Smooth muscle cell (in vitro differentiated cells): ENCODE results near the gene FAXDC2. TPM values are rescaled to one million over a fixed set of nuclear protein-coding genes. Genes with fewer than 3 reads are reported as not detected.

ENCODE experiments used
- DNase-seq: peaks from one replicate; lab custom pipeline; 2025; ENCODE audit not compliant: unreplicated experiment; lab: John Stamatoyannopoulos, UW
- H2AFZ ChIP-seq: fragments of 200-600 bp; sonication (generic); 2 replicates; pipeline ENCODE4 v1.6.0; 2016; ENCODE audit warnings: antibody characterized with exemption, low read depth, mild to moderate bottlenecking
- H3F3A ChIP-seq: fragments of 200-600 bp; sonication (generic); 2 replicates; pipeline ENCODE4 v1.6.0; 2017; ENCODE audit warnings: antibody characterized with exemption, low read depth
- H3K27ac ChIP-seq: fragments of 200-600 bp; sonication (generic); 2 replicates; pipeline ENCODE4 v1.5.1; 2016; ENCODE audit warnings: low read depth, mild to moderate bottlenecking
- H3K27me3 ChIP-seq: fragments of 200-600 bp; sonication (generic); 2 replicates; pipeline ENCODE4 v1.6.1; 2016; ENCODE audit warnings: low read depth, mild to moderate bottlenecking
- H3K36me3 ChIP-seq: fragments of 200-600 bp; sonication (generic); 2 replicates; pipeline ENCODE4 v1.5.1; 2016; ENCODE audit warnings: low read depth
- H3K4me1 ChIP-seq: fragments of 200-600 bp; sonication (generic); 2 replicates; pipeline ENCODE4 v1.5.1; 2016; ENCODE audit warnings: low read depth
- H3K4me2 ChIP-seq: fragments of 200-600 bp; sonication (generic); 2 replicates; pipeline ENCODE4 v1.6.0; 2016; ENCODE audit warnings: mild to moderate bottlenecking
- H3K4me3 ChIP-seq: fragments of 200-600 bp; sonication (generic); 2 replicates; pipeline ENCODE4 v1.5.1; 2016; ENCODE audit warnings: mild to moderate bottlenecking
- H3K79me2 ChIP-seq: fragments of 200-600 bp; sonication (generic); 2 replicates; pipeline ENCODE4 v1.6.0; 2016; ENCODE audit warnings: low read depth, mild to moderate bottlenecking
- H3K9ac ChIP-seq: fragments of 200-600 bp; sonication (generic); 2 replicates; pipeline ENCODE4 v1.6.0; 2016; ENCODE audit warnings: low read depth
- H3K9me3 ChIP-seq: fragments of 200-600 bp; sonication (generic); replicated peaks from 2 replicates; pipeline ENCODE4 v1.5.1; 2016; ENCODE audit warnings: low read depth
- H4K20me1 ChIP-seq: fragments of 200-600 bp; sonication (generic); 2 replicates; pipeline ENCODE4 v1.6.0; 2016; ENCODE audit warnings: low read depth
- CTCF ChIP-seq: fragments of 200-600 bp; sonication (generic); IDR thresholded peaks from 2 replicates; pipeline ENCODE4 v1.5.1; 2017; ENCODE audit warnings: borderline replicate concordance, mild to moderate bottlenecking, antibody characterized with exemption; ENCODE audit not compliant: insufficient read depth, poor library complexity, severe bottlenecking
- WGBS: methylation state at CpG from one replicate; pipeline ENCODE4 v1.1.7; 2016; ENCODE audit warnings: low lambda C conversion rate; 5-methylcytosine and 5-hydroxymethylcytosine counted together
- polyA plus RNA-seq: library from polyadenylated mRNA; unstranded; fragments of >200 nt; fragmentation: Nextera tagmentation; extraction: Ambion mirVana; gene quantifications from 2 replicates; pipeline ENCODE4 v1.2.1, GENCODE V29; 2016
- total RNA-seq: library from RNA; depleted of rRNA; stranded (reverse); fragments of >200 nt; gene quantifications from 2 replicates; pipeline ENCODE4 v1.2.3, GENCODE V29; 2014

FAXDC2 gene
- total and polyA plus RNA-seq, 2 experiments from 2014 or later, result 2.0 to 2.5 TPM

DNA sequence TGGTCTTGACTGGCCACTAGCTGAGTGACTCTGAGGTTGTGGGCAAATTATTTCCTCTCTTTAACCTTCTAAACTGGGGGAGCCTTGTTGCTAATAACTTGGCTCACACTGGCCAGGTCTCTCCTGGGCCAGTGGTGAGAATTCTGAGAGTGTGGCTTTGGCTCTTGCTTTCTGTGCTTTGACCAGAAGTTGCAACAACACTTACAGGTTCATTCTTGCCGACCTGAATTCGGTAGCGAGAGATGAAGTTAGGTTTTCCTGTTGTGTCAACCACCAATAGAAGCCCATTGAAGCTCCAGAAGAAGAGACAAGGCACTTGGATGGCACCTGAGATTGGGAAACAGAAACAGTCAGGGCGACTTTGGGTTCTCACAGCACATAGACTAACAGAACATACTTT is 19.8 kb downstream of the FAXDC2 start:
- Histone ChIP-seq H3F3A (peaks cover 4% of the 10 kb centered on the region), H3K27ac (no peak overlapping the region), H3K4me2 (no peak overlapping the region), H2AFZ (no peak overlapping the region), H3K79me2 (no peaks in the 10 kb centered on the region), H3K4me1 (no peaks in the 10 kb centered on the region), H4K20me1 (no peaks in the 10 kb centered on the region), H3K36me3 (no peaks in the 10 kb centered on the region), H3K27me3 (no peaks in the 10 kb centered on the region), H3K4me3 (no peak overlapping the region), H3K9ac (no peak overlapping the region), H3K9me3 (no peaks in the 10 kb centered on the region)
- no peak for DNase-seq
- WGBS, result over 99% methylated on average over 4 of the region's 4 CpGs
- no peak for TF ChIP-seq CTCF

DNA sequence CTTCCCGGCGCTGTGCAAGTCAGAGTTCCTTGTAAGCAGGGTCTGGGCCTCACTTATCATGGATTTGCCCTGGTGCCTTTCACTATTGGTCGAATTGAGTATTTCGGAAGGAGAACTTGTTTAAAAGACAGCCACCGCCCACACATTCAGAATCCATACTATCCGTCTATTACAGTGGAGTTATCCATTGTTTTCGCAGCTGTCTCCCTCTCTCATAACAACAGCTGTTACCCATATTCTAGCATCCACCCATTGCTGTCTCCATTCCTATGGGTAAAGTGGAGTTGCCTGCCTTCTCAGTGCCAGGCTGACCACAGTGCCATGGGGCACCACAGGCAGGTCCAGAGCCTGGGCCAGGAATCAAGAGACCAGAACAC is 20.2 kb downstream of the FAXDC2 start:
- Histone ChIP-seq H3K36me3 (no peaks in the 10 kb centered on the region), H3K4me1 (no peaks in the 10 kb centered on the region), H3K9me3 (no peaks in the 10 kb centered on the region), H2AFZ (no peak overlapping the region), H3K79me2 (no peaks in the 10 kb centered on the region), H4K20me1 (no peaks in the 10 kb centered on the region), H3F3A (peaks cover 4% of the 10 kb centered on the region), H3K27ac (peak overlapping the region; percentile 57), H3K27me3 (no peaks in the 10 kb centered on the region), H3K4me3 (no peak overlapping the region), H3K9ac (no peak overlapping the region), H3K4me2 (no peak overlapping the region)
- DNase-seq, result no peak
- no peak for TF ChIP-seq CTCF
- 94% methylated on average over 7 of the region's 7 CpGs for WGBS

GRCh38 chr5:154829589-154830218 is 20.7 kb downstream of the FAXDC2 start:
- no peak overlapping the region for H3K9ac ChIP-seq
- H4K20me1 ChIP-seq, result no peaks in the 10 kb centered on the region
- 82% methylated on average over 4 of the region's 4 CpGs for WGBS
- H3K9me3 ChIP-seq, result no peaks in the 10 kb centered on the region
- H3K4me2 ChIP-seq, result no peak overlapping the region
- no peak for TF ChIP-seq CTCF
- H3K4me3 ChIP-seq, result no peak overlapping the region
- H3F3A ChIP-seq, result peaks cover 1% of the 10 kb centered on the region
- H3K4me1 ChIP-seq, result no peaks in the 10 kb centered on the region
- DNase-seq, result no peak
- H3K27me3 ChIP-seq, result no peaks in the 10 kb centered on the region
- H3K27ac ChIP-seq, result peak overlapping the region; percentile 57
- no peaks in the 10 kb centered on the region for H3K79me2 ChIP-seq
- H2AFZ ChIP-seq, result no peak overlapping the region
- no peaks in the 10 kb centered on the region for H3K36me3 ChIP-seq

DNA sequence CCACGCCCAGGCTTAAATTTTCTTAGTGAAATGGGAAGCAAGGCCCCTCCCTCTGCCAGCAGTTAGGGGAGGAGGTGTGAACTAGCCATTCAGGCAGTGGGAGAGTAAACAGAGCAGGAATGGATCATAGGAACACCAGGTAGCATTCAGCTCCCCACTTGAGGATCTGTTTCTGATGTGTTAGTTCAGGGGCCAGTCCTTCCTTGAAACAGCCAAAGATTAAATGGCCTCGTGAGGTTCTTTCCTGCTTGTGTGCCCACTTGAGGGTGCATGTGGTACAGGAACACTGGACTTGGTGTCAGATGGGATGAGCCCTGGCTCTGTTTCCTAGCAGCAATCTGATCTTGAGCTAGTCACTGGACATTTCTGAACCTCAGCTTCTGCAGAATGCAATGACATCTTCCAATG is 21.2 kb downstream of the FAXDC2 start:
- Histone ChIP-seq H3K4me1 (no peaks in the 10 kb centered on the region), H3K36me3 (no peaks in the 10 kb centered on the region), H2AFZ (no peak overlapping the region), H3K9ac (no peak overlapping the region), H3K27me3 (no peaks in the 10 kb centered on the region), H3F3A (no peaks in the 10 kb centered on the region), H3K4me2 (no peak overlapping the region), H3K4me3 (no peak overlapping the region), H3K9me3 (no peaks in the 10 kb centered on the region), H4K20me1 (no peaks in the 10 kb centered on the region), H3K27ac (peak overlapping the region; percentile 57), H3K79me2 (no peaks in the 10 kb centered on the region)
- 68% methylated on average over 2 of the region's 2 CpGs for WGBS
- no peak for TF ChIP-seq CTCF
- DNase-seq, result no peak
